ENCODE results near the gene TP53BP1.

TP53BP1 gene

DNA sequence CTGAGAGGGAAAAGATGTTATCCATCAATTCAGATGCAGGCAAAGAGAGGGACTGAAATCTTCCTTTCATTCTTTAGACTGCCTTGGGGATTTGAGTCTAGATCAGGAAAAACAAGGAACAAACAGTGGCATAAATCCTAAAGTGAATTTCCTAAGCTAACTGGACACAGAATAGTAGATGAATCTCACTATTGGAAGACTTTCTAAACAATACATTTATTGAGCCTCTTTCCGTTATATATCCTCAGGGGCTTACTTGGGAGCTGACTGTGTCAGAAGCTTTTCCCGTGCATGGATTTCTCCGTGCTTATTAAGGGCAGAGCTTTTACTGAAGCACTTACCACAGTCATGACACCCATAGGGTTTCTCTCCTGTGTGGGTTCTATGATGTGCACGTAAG lies 132.1 kb downstream of the TP53BP1 start:
- H2AFZ ChIP-seq (ENCODE audit: low read length) = no peak overlapping the region
- DNase-seq = no peak
- TF ChIP-seq EZH2 (optimal IDR thresholded peaks at IDR 0.05; ENCODE audit: low read depth, low read length) (no peak), EZH2phosphoT487 (IDR thresholded peaks at IDR 0.05; ENCODE audit: low read length) (no peak)
- TF ChIP-seq, protein P1, sequence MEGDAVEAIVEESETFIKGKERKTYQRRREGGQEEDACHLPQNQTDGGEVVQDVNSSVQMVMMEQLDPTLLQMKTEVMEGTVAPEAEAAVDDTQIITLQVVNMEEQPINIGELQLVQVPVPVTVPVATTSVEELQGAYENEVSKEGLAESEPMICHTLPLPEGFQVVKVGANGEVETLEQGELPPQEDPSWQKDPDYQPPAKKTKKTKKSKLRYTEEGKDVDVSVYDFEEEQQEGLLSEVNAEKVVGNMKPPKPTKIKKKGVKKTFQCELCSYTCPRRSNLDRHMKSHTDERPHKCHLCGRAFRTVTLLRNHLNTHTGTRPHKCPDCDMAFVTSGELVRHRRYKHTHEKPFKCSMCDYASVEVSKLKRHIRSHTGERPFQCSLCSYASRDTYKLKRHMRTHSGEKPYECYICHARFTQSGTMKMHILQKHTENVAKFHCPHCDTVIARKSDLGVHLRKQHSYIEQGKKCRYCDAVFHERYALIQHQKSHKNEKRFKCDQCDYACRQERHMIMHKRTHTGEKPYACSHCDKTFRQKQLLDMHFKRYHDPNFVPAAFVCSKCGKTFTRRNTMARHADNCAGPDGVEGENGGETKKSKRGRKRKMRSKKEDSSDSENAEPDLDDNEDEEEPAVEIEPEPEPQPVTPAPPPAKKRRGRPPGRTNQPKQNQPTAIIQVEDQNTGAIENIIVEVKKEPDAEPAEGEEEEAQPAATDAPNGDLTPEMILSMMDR (IDR thresholded peaks at IDR 0.05; ENCODE audit: low read length) = no peak
- H3K4me1 ChIP-seq (ENCODE audit: low read length) = no peaks in the 10 kb centered on the region
- no peaks in the 10 kb centered on the region for H3K9me3 ChIP-seq (replicated peaks; ENCODE audit: insufficient read depth, low read length)
- H3F3A ChIP-seq (ENCODE audit: insufficient read depth, low read length) = no peaks in the 10 kb centered on the region
- no peak overlapping the region for H3K9ac ChIP-seq (ENCODE audit: low read length)
- H3K27me3 ChIP-seq (replicated peaks; ENCODE audit: insufficient read depth, low read length) = no peaks in the 10 kb centered on the region
- no peaks in the 10 kb centered on the region for H3K9me2 ChIP-seq (replicated peaks; ENCODE audit: insufficient read depth, low read length)
- no peak overlapping the region for H3K4me2 ChIP-seq (ENCODE audit: low read depth, low read length)
- H3K36me3 ChIP-seq (replicated peaks; ENCODE audit: insufficient read depth, low read length) = peaks cover 28% of the 10 kb centered on the region
- H4K20me1 ChIP-seq (ENCODE audit: insufficient read depth, low read length) = no peaks in the 10 kb centered on the region
- H3K27ac ChIP-seq (ENCODE audit: low read length) = no peak overlapping the region
- no peak overlapping the region for H3K4me3 ChIP-seq (ENCODE audit: low read length)
- H3K79me2 ChIP-seq (ENCODE audit: low read length) = no peaks in the 10 kb centered on the region
